H9 (cell line): ENCODE measurements around the gene CNOT9. TPM values are rescaled to one million over a fixed set of nuclear protein-coding genes. Genes with fewer than 3 reads are reported as not detected.

Experiments
- DNase-seq: peaks from one replicate; pipeline ENCODE4 v3.0.0-alpha.2; 2017
- H2AFZ ChIP-seq: one replicate; pipeline ENCODE4 v1.6.1; 2013; ENCODE audit warnings: mild to moderate bottlenecking, low read length, control low read depth, moderate library complexity
- H2AK5ac ChIP-seq: 2 replicates; pipeline ENCODE4 v1.6.1; 2013; ENCODE audit warnings: low read length, control low read depth, mixed read lengths; ENCODE audit not compliant: insufficient read length
- H2BK120ac ChIP-seq: one replicate; pipeline ENCODE4 v1.6.1; 2013; ENCODE audit warnings: low read depth, mild to moderate bottlenecking, low read length, control low read depth, inconsistent platforms; ENCODE audit not compliant: poor library complexity, severe bottlenecking
- H2BK12ac ChIP-seq: 2 replicates; pipeline ENCODE4 v1.6.1; 2013; ENCODE audit warnings: low read length, control low read depth, mixed read lengths, low read depth; ENCODE audit not compliant: insufficient read length
- H2BK15ac ChIP-seq: 2 replicates; pipeline ENCODE4 v1.6.1; 2013; ENCODE audit warnings: low read depth, low read length, control low read depth
- H2BK20ac ChIP-seq: one replicate; pipeline ENCODE4 v1.6.1; 2013; ENCODE audit warnings: low read depth, mild to moderate bottlenecking, low read length, control low read depth, inconsistent platforms; ENCODE audit not compliant: poor library complexity, severe bottlenecking
- H2BK5ac ChIP-seq: 2 replicates; pipeline ENCODE4 v1.6.1; 2013; ENCODE audit warnings: low read length, control low read depth, mixed read lengths; ENCODE audit not compliant: insufficient read length
- H3K14ac ChIP-seq: 2 replicates; pipeline ENCODE4 v1.6.1; 2013; ENCODE audit warnings: low read length, control low read depth; ENCODE audit not compliant: insufficient read depth
- H3K18ac ChIP-seq: 2 replicates; pipeline ENCODE4 v1.6.1; 2013; ENCODE audit warnings: low read depth, mild to moderate bottlenecking, mixed read lengths, low read length, control low read depth; ENCODE audit not compliant: insufficient read length
- H3K23ac ChIP-seq: 2 replicates; pipeline ENCODE4 v1.6.1; 2013; ENCODE audit warnings: low read length, control low read depth, mixed read lengths, low read depth; ENCODE audit not compliant: insufficient read length
- H3K23me2 ChIP-seq: 2 replicates; pipeline ENCODE4 v1.6.1; 2013; ENCODE audit warnings: low read depth, mild to moderate bottlenecking, mixed read lengths, low read length, control low read depth; ENCODE audit not compliant: insufficient read length, poor library complexity, severe bottlenecking
- H3K27ac ChIP-seq: 2 replicates; pipeline ENCODE4 v1.5.1; 2013; ENCODE audit warnings: low read length, control low read depth, mixed read lengths, low read depth; ENCODE audit not compliant: insufficient read length
- H3K27me3 ChIP-seq: 2 replicates; pipeline ENCODE4 v1.6.1; 2013; ENCODE audit warnings: low read length, control low read depth, inconsistent platforms; ENCODE audit not compliant: insufficient read depth
- H3K4ac ChIP-seq: 2 replicates; pipeline ENCODE4 v1.6.1; 2013; ENCODE audit warnings: low read depth, mild to moderate bottlenecking, control low read depth, inconsistent platforms, low read length, moderate library complexity
- H3K4me1 ChIP-seq: 2 replicates; pipeline ENCODE4 v1.6.1; 2013; ENCODE audit warnings: low read length, control low read depth, inconsistent platforms; ENCODE audit not compliant: insufficient read depth
- H3K4me2 ChIP-seq: 2 replicates; pipeline ENCODE4 v1.6.1; 2013; ENCODE audit warnings: low read length, control low read depth, mixed read lengths; ENCODE audit not compliant: insufficient read length, insufficient read depth
- H3K56ac ChIP-seq: 2 replicates; pipeline ENCODE4 v1.6.1; 2013; ENCODE audit warnings: low read depth, mild to moderate bottlenecking, mixed read lengths, low read length, control low read depth; ENCODE audit not compliant: insufficient read length
- H3K79me1 ChIP-seq: 2 replicates; pipeline ENCODE4 v1.6.1; 2013; ENCODE audit warnings: low read depth, mild to moderate bottlenecking, moderate library complexity, low read length, control low read depth, inconsistent platforms; ENCODE audit not compliant: insufficient read depth, poor library complexity, severe bottlenecking
- H3K79me2 ChIP-seq: 2 replicates; pipeline ENCODE4 v1.6.1; 2013; ENCODE audit warnings: low read length, control low read depth, inconsistent platforms; ENCODE audit not compliant: insufficient read depth
- H3K9ac ChIP-seq: 2 replicates; pipeline ENCODE4 v1.6.1; 2013; ENCODE audit warnings: low read length, control low read depth, mixed read lengths; ENCODE audit not compliant: insufficient read length; ENCODE audit errors: extremely low read depth
- H3K9me3 ChIP-seq: one replicate; pipeline ENCODE4 v1.6.1; 2013; ENCODE audit warnings: low read depth, low read length, inconsistent platforms; ENCODE audit not compliant: control insufficient read depth
- H3T11ph ChIP-seq: one replicate; pipeline ENCODE4 v1.6.1; 2013; ENCODE audit warnings: mild to moderate bottlenecking, low read length, control low read depth, inconsistent platforms
- H4K20me1 ChIP-seq: one replicate; pipeline ENCODE4 v1.6.1; 2013; ENCODE audit not compliant: control insufficient read depth, insufficient read length, insufficient read depth
- H4K5ac ChIP-seq: 2 replicates; pipeline ENCODE4 v1.6.1; 2013; ENCODE audit warnings: low read depth, mild to moderate bottlenecking, mixed read lengths, low read length, control low read depth; ENCODE audit not compliant: insufficient read length
- H4K8ac ChIP-seq: replicated peaks from 2 replicates; pipeline ENCODE4 v1.6.1; 2013; ENCODE audit warnings: low read length, control low read depth, mixed read lengths, low read depth; ENCODE audit not compliant: insufficient read length
- H4K91ac ChIP-seq: 2 replicates; pipeline ENCODE4 v1.6.1; 2013; ENCODE audit warnings: low read depth, mild to moderate bottlenecking, moderate library complexity, mixed read lengths, low read length, control low read depth; ENCODE audit not compliant: insufficient read length
- H3K27ac Mint-ChIP-seq, 3 experiments: 2 replicates in 2 of 3; 3 replicates in 1 of 3; pipeline ENCODE4 v1.8.0; 2020 to 2021; ENCODE audit warnings: mixed read lengths in 3 of 3, mild to moderate bottlenecking in 1 of 3, moderate library complexity in 1 of 3
- H3K27me3 Mint-ChIP-seq: 2 replicates; pipeline ENCODE4 v1.8.0; 2021; ENCODE audit warnings: low read depth, mild to moderate bottlenecking, moderate library complexity, mixed read lengths
- H3K36me3 Mint-ChIP-seq, 3 experiments: 2 replicates in 2 of 3; 3 replicates in 1 of 3; pipeline ENCODE4 v1.8.0; 2020 to 2021; ENCODE audit warnings: low read depth in 3 of 3, mixed read lengths in 3 of 3; ENCODE audit not compliant: insufficient read depth in 1 of 3
- H3K4me1 Mint-ChIP-seq, 2 experiments: 2 replicates each; pipeline ENCODE4 v1.8.0; 2020; ENCODE audit warnings: mixed read lengths in 2 of 2
- H3K4me3 Mint-ChIP-seq, 2 experiments: 2 replicates in 1 of 2; 3 replicates in 1 of 2; pipeline ENCODE4 v1.8.0; 2020 to 2021; ENCODE audit warnings: mild to moderate bottlenecking in 2 of 2, mixed read lengths in 2 of 2, moderate library complexity in 1 of 2
- H3K9me3 Mint-ChIP-seq, 2 experiments: 2 replicates in 1 of 2; 3 replicates in 1 of 2; pipeline ENCODE4 v1.8.0; 2020; ENCODE audit warnings: mild to moderate bottlenecking in 2 of 2, mixed read lengths in 2 of 2, moderate library complexity in 1 of 2
- WGBS: extraction: QIAGEN DNeasy Blood & Tissue Kit; methylation state at CpG from one replicate; pipeline ENCODE4 v1.1.7; 2013; ENCODE audit warnings: missing lambda C conversion rate, low lambda C conversion rate, mixed read lengths; ENCODE audit not compliant: insufficient read length; ENCODE audit errors: extremely low coverage; 5-methylcytosine and 5-hydroxymethylcytosine counted together
- total RNA-seq: library from RNA; stranded (reverse); gene quantifications from 2 replicates; pipeline ENCODE4 v1.2.1, GENCODE V29; 2021
- TF ChIP-seq, protein P1 (sequence below): fragments of 200-600 bp; sonication (generic); conservative IDR thresholded peaks from 3 replicates; pipeline ENCODE4 v1.8.0; 2021; ENCODE audit warnings: antibody characterized with exemption, mild to moderate bottlenecking

The CNOT9 gene
- total RNA-seq, 1 experiment from 2014 or later = 91.2 TPM

DNA sequence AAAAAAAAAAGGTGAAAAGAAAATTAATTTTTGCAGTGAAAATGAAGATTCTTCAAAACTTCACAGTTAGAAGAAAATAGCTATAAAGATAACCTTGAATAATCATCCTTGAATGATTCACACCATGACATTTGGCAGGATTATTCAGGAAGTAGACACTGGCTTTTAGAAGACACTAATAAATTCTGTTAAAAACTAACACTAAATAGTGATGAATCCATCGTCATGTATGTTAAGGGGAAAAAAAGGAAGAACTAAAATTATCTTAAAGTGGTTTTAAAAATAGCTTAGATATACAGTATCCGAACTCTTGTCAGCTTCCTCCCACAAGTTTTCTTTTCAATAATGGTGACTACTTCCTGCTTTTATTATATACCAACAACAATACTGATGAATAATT lies 10.7 kb upstream of the CNOT9 start:
- WGBS = no CpG with 5 or more reads among the region's 2 CpGs

More for the DNA sequence above, 10.7 kb upstream of the CNOT9 start:
- Histone ChIP-seq H2BK20ac (no peak overlapping the region), H3K4me2 (no peak overlapping the region), H4K8ac (no peak overlapping the region), H3K4me1 (no peaks in the 10 kb centered on the region; the same call in 1 of the 2 replicates), H3K27ac (no peak overlapping the region), H3T11ph (no peak overlapping the region), H2AFZ (no peak overlapping the region), H3K23ac (no peak overlapping the region), H3K56ac (no peak overlapping the region), H2BK15ac (no peak overlapping the region), H3K23me2 (no peaks in the 10 kb centered on the region), H4K20me1 (no peaks in the 10 kb centered on the region), H3K79me2 (no peaks in the 10 kb centered on the region), H4K5ac (no peak overlapping the region), H3K9me3 (no peaks in the 10 kb centered on the region), H2BK5ac (no peak overlapping the region), H2BK120ac (no peak overlapping the region), H3K27me3 (no peaks in the 10 kb centered on the region), H3K79me1 (peaks cover 5% of the 10 kb centered on the region), H3K4ac (no peak overlapping the region), H3K9ac (no peak overlapping the region), H2AK5ac (no peak overlapping the region), H4K91ac (no peak overlapping the region), H3K14ac (no peak overlapping the region), H2BK12ac (no peak overlapping the region), H3K18ac (no peak overlapping the region)
- peaks cover 43 to 67% (median 63%) of the 10 kb centered on the region in 3 experiments for H3K36me3 Mint-ChIP-seq
- H3K9me3 Mint-ChIP-seq = peaks cover 0 to 4% of the 10 kb centered on the region in 2 experiments; a peak in 2 of 5 replicates
- H3K4me1 Mint-ChIP-seq = peaks cover 11 to 18% of the 10 kb centered on the region in 2 experiments
- TF ChIP-seq, protein P1, sequence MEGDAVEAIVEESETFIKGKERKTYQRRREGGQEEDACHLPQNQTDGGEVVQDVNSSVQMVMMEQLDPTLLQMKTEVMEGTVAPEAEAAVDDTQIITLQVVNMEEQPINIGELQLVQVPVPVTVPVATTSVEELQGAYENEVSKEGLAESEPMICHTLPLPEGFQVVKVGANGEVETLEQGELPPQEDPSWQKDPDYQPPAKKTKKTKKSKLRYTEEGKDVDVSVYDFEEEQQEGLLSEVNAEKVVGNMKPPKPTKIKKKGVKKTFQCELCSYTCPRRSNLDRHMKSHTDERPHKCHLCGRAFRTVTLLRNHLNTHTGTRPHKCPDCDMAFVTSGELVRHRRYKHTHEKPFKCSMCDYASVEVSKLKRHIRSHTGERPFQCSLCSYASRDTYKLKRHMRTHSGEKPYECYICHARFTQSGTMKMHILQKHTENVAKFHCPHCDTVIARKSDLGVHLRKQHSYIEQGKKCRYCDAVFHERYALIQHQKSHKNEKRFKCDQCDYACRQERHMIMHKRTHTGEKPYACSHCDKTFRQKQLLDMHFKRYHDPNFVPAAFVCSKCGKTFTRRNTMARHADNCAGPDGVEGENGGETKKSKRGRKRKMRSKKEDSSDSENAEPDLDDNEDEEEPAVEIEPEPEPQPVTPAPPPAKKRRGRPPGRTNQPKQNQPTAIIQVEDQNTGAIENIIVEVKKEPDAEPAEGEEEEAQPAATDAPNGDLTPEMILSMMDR = no peak
- H3K4me3 Mint-ChIP-seq = no peak overlapping the region
- no peak overlapping the region for H3K27ac Mint-ChIP-seq
- no peaks in the 10 kb centered on the region for H3K27me3 Mint-ChIP-seq
- DNase-seq = no peak
